HCT116 (cell line): ENCODE data around the gene MBOAT7.
"Not testable (repeated sequence)": the region's sequence is repeated elsewhere in the genome, so short reads cannot be mapped to it uniquely, and the experiment has no call there.

Experiments used
- CTCF ChIP-seq, 3 experiments: fragments of 200-600 bp in 1 of 3; sonication (generic) in 1 of 3; IDR thresholded peaks in 2 of 3; conservative IDR thresholded peaks in 1 of 3; 2 replicates each; pipeline ENCODE4 v1.5.1; 2012 to 2017; ENCODE audit warnings: low read depth in 2 of 3, low read length in 2 of 3, antibody characterized with exemption in 1 of 3, borderline replicate concordance in 1 of 3, control low read depth in 1 of 3, mild to moderate bottlenecking in 1 of 3, mixed read lengths in 1 of 3, mixed run types in 1 of 3, moderate library complexity in 1 of 3; ENCODE audit not compliant: insufficient read depth in 1 of 3
- POLR2A ChIP-seq: IDR thresholded peaks from 2 replicates; pipeline ENCODE4 v1.7.0; 2011; ENCODE audit warnings: borderline replicate concordance; ENCODE audit not compliant: insufficient read depth, insufficient read length; ENCODE audit errors: extremely low read depth

GRCh38 chr19:54214217-54214616, 24.8 kb upstream of the MBOAT7 start:
- not testable (repeated sequence) for TF ChIP-seq CTCF (IDR thresholded peaks at IDR 0.05 in 2 of 3, conservative IDR thresholded peaks at IDR 0.05 in 1 of 3; ENCODE audit: borderline replicate concordance in 1 of 3, insufficient read depth in 1 of 3, low read depth in 2 of 3, low read length in 2 of 3); POLR2A
